Naive thymus-derived CD8-positive, alpha-beta T cell (primary cell): ENCODE results near the gene ADRA2B. TPM values are rescaled to one million over a fixed set of nuclear protein-coding genes. Genes with fewer than 3 reads are reported as not detected.
"Not testable (repeated sequence)": the region's sequence is repeated elsewhere in the genome, so short reads cannot be mapped to it uniquely, and the experiment has no call there.

Experiments
- ATAC-seq, 2 donors: fragments of 150-1000 bp; cut with Tn5 transposase in 1 of 2; sonication (Bioruptor Pico), chemical (Tn5 transposase) in 1 of 2; 1 replicate in 1 of 2; 2 replicates in 1 of 2; pipeline ENCODE4 v1.10.0; 2021; ENCODE audit warnings: mild to moderate bottlenecking in 2 of 2, moderate library complexity in 2 of 2
- POLR2A ChIA-PET: fragments of 350-600 bp; sonication (Branson Sonifier 250); formaldehyde crosslinking; loops from one replicate; lab custom pipeline; 2021; ENCODE audit warnings: antibody characterized with exemption; lab: Charles Lee
- DNase-seq, 10 donors: peaks; one replicate each; pipeline versions ENCODE4 v3.0.0 to v3.0.0-alpha.2; 2020 to 2022
- H3K27ac Mint-ChIP-seq, 10 donors: one replicate each; pipeline ENCODE4 v1.8.0; 2020 to 2022; ENCODE audit warnings: mild to moderate bottlenecking in 10 of 10, mixed read lengths in 10 of 10, moderate library complexity in 4 of 10, inconsistent platforms in 1 of 10
- H3K27me3 Mint-ChIP-seq, 5 donors: one replicate each; pipeline ENCODE4 v1.8.0; 2021 to 2022; ENCODE audit warnings: mixed read lengths in 5 of 5
- H3K36me3 Mint-ChIP-seq, 3 donors: one replicate each; pipeline ENCODE4 v1.8.0; 2020 to 2022; ENCODE audit warnings: mixed read lengths in 3 of 3, mild to moderate bottlenecking in 2 of 3, inconsistent platforms in 1 of 3
- H3K4me1 Mint-ChIP-seq, 4 donors: one replicate each; pipeline ENCODE4 v1.8.0; 2021 to 2022; ENCODE audit warnings: mixed read lengths in 4 of 4
- H3K4me3 Mint-ChIP-seq, 10 donors: one replicate each; pipeline ENCODE4 v1.8.0; 2020 to 2022; ENCODE audit warnings: mild to moderate bottlenecking in 10 of 10, mixed read lengths in 10 of 10, moderate library complexity in 6 of 10, inconsistent platforms in 1 of 10
- H3K9me3 Mint-ChIP-seq, 9 donors: one replicate each; pipeline ENCODE4 v1.8.0; 2020 to 2022; ENCODE audit warnings: mixed read lengths in 9 of 9, mild to moderate bottlenecking in 3 of 9, inconsistent platforms in 1 of 9, moderate library complexity in 1 of 9
- polyA plus RNA-seq, 3 donors: library from polyadenylated mRNA; unstranded; fragments of 300-500 nt; fragmentation: Illumina TruSeq; gene quantifications; one replicate each; pipeline ENCODE4 v1.2.3, GENCODE V29; 2021
- total RNA-seq, 8 experiments: library from RNA in 2 of 8; stranded (reverse) in 2 of 8; gene quantifications; one replicate each; pipeline ENCODE4 v1.2.3 and lab custom pipeline; 2021 to 2026

ADRA2B gene
- total and polyA plus RNA-seq, 5 experiments from 2014 or later: 0.22 TPM; not detected in 4

DNA sequence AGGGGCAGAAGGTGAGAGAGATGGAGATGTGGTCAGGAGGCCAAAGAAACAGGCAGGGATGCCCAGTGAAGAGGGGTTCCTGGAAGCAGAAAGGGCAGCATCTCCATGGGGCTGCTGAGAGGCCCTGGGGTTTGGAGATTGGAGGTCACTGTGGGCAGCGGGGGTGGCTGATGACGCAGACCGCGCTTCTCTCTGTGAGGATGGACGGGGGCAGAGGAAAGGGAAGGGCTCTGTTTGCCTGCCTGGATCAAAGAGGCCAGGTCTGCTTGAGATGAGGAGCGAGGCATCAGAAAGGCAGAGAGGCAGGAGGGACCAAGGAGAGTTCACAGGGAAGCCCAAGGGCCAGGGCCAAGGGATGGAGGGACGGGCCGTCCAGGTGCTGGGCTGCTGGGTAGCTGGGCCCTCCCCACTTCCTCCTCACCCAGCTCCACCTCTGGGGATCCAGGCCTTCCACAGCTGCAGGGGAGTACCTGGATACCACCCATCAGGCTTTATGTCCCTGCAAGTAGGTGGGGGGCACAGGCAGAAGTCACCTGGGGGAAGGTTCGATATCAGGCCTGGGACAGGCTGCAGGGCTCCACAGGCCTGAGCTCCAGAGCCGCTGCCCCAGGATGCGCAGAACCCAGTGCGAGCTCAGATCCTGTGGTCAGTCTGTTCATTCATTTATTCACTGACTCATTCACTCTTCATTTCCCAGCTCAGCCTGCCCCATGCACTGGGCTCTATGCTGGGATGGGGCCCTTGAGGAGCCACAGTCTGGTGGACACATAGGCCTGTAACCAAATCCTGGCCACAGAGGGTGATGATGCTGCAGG lies 30.6 kb downstream of the ADRA2B start:
- ATAC-seq (no peak), DNase-seq (peak in 1 of 10 donors; percentile 15)
- Mint-ChIP-seq H3K27me3 (peaks cover 2 to 14% (median 6%) of the 10 kb centered on the region in 5 donors), H3K9me3 (peaks cover 0 to 10% (median 0%) of the 10 kb centered on the region in 9 donors), H3K27ac (no peak overlapping the region), H3K4me3 (no peak overlapping the region), H3K36me3 (no peaks in the 10 kb centered on the region), H3K4me1 (no peaks in the 10 kb centered on the region)
- POLR2A ChIA-PET: no interaction called here

DNA sequence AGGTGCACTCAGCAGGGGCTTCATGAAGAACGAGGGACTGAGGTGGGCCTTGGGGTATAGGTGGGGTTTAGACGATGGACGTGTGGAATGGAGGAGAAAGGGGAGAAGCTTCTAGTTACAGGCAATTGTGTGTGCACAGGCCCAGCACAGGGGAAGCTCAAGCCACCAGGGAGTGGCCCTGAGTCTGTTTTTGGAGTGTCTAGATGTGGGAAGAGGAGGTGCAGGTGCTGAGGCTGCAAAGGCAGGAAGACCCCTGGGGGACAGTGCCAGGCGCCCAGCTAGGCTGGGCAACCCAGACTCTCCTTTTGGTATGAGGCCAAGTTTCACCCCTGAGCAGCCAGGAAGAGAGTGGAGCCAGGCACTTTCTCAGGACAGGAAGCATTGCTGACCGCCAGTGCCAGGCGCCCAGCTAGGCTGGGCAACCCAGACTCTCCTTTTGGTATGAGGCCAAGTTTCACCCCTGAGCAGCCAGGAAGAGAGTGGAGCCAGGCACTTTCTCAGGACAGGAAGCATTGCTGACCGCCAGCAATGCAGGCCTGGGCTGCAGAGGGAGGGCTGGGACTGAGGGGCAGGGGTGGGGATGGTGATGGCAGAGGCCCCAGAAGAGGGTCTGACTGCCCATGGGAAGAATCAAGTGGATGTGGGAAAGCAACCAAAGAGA lies 31.4 kb downstream of the ADRA2B start:
- H3K27ac Mint-ChIP-seq: peak overlapping the region in 1 of 10 donors; percentile 35
- ATAC-seq, H3K36me3 Mint-ChIP-seq, H3K4me1 Mint-ChIP-seq, POLR2A ChIA-PET, DNase-seq, H3K4me3 Mint-ChIP-seq: not testable (repeated sequence)
- peaks cover 0 to 14% (median 2%) of the 10 kb centered on the region in 9 donors for H3K9me3 Mint-ChIP-seq
- peaks cover 4 to 14% (median 5%) of the 10 kb centered on the region in 5 donors for H3K27me3 Mint-ChIP-seq

DNA sequence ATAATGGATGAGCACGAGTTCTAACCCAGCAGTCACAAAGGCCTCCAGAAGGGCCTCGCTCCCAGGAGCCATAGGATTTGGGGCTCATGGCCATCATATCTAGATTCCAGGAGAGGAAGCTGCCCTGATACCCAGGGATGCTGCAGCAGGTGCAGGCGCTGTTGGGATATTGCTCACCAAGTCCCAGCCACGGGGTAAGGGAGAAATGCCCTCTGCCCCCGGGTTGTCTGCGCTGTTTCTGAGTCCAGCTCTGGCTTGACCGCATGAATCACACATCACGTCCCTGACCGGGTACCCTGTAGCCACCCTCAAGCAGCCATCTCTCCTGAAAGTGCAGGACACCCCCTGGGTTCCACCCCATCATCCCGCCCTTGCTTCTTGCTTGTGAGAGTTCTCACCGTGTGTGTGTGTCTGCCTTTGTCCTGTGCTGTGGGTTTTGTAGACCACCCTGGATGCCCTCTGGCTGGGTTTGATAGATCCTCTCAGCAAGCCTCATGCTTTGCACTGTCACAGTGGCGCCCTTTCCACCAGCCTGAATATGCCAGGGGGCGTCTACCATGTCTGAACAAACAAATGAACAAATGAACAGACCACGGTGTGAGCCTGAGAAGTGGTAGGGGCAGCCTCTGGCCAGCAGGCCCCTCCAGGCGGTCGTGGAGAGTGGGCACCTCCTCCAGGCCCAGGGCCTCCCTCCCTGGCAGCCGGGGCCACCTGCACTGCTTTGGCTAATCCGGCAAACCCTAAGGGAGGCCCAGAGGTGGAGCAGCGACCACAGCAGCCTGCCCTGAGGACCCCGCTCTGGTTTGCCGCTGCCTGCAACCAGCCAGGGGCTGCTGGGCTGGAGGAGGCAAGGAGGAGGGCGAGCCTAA lies 32.1 kb downstream of the ADRA2B start:
- peaks cover 4 to 14% (median 5%) of the 10 kb centered on the region in 5 donors for H3K27me3 Mint-ChIP-seq
- DNase-seq (peak in 1 of 10 donors; percentile 12), ATAC-seq (no peak)
- peaks cover 0 to 14% (median 2%) of the 10 kb centered on the region in 9 donors for H3K9me3 Mint-ChIP-seq
- H3K36me3 Mint-ChIP-seq: no peaks in the 10 kb centered on the region
- no peak overlapping the region for H3K4me3 Mint-ChIP-seq
- peak overlapping the region in 2 of 10 donors; percentile 30 to 48 for H3K27ac Mint-ChIP-seq
- no peaks in the 10 kb centered on the region for H3K4me1 Mint-ChIP-seq
- POLR2A ChIA-PET: no interaction called here

DNA sequence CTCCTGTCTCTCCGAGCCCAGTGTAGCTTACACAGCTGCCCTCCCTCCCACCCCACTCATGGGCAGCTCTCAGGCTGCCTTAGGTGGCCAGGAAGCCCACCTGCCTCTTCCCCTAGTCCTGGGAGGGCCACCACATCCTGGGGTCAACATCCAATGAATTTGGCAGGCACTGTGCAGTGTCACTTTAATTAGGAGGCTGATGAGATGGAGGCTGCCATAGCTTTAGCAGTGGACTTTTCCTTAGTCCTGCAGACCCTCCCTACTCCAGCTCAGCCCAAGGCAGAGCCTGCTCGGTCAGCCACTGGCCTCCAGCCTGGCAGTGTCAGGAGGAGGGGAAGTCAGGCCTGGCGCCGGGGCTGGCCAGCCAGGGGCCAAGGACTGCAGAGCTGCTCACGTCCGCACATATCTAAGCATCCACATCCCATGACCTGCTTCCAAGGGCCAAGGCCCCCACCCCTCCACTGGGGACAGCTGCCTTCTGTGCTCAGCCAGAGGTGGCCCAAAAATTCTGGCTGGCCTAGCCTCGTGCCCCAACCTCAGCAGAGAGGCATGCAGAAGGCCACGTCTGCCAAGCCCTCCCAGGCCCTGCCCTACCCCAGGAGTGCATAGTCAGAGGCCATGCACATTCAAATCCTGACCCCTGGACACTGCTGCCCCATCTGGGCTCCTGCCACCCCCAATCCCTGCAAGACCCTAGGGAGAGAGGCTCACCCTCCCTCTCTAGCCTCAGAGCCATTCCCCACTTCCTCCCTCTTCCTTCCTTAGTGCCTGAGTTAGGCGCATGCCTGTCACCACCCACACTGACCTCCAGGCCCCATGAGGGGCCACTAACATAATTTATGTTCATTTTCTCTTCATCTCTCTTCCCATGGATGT lies 33.1 kb downstream of the ADRA2B start:
- Mint-ChIP-seq H3K9me3 (peaks cover 0 to 14% (median 2%) of the 10 kb centered on the region in 9 donors), H3K27me3 (peaks cover 4 to 14% (median 5%) of the 10 kb centered on the region in 5 donors), H3K36me3 (no peaks in the 10 kb centered on the region), H3K27ac (no peak overlapping the region), H3K4me1 (no peaks in the 10 kb centered on the region), H3K4me3 (no peak overlapping the region)
- POLR2A ChIA-PET: no interaction called here
- DNase-seq (no peak), ATAC-seq (no peak)

DNA sequence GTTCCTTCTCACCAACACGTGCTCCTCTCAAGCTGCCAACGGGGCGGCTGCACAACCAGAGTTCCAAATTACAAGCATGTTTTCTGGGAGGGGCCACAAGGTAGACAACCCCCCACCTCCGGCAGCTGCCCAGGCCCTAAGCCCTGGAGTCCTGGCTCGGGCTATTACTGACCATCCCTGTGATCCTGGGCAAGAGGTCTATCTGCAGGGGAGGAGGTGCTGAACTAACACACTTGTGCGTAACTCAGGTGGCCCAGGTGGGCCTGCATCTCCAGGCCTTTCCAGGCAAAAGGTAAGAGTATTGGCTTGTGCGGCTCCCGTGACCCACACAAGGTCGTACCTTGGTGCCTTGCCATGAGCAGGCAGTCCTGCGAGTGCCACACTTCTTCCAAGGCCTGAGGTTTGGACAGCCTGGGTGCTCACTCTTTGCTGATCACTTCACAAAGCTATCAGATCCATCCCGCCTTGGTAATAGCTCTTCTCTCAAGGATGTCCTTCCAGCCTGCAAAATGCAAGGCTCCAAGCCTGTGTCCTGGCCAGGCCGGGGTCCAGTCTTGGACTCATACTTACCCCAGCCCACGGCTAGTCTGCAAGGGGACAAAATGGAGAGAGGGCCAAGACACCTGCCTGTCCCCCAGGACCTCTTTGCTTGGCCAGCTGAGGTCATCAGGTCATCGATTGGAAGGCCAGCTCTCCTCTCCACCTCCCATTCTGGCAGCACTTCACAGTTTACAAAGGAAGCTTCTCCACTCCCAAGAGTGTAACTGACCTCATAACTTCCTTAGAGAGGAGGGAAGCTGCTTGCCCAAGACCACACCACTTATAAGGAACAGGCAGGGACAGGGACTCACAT lies 33.9 kb downstream of the ADRA2B start:
- Mint-ChIP-seq H3K4me3 (no peak overlapping the region), H3K27me3 (peaks cover 4 to 14% (median 5%) of the 10 kb centered on the region in 5 donors), H3K27ac (no peak overlapping the region), H3K4me1 (no peaks in the 10 kb centered on the region), H3K36me3 (no peaks in the 10 kb centered on the region), H3K9me3 (peaks cover 0 to 14% (median 2%) of the 10 kb centered on the region in 9 donors)
- DNase-seq (no peak), ATAC-seq (no peak)
- POLR2A ChIA-PET: no interaction called here

DNA sequence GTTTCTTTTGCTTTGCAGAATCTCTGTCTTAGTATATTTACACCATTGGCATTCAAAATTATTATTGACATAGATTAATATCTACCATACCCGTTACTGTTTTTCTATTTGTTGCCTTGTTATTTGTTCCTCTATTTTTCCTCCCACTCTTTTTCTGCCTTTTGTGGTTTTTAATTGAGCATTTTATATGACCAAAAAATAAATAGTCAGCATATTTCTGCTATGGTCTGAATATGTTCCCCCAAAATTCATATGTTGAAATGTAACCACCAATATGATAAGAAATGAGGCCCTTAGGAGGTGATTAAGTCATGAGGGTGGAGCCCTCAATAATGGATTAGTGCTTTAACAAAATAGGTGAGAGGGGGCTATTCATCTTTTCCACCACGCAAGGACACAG lies 35.3 kb downstream of the ADRA2B start:
- POLR2A ChIA-PET: no interaction called here
- Mint-ChIP-seq H3K4me1 (no peaks in the 10 kb centered on the region), H3K27me3 (peaks cover 4 to 14% (median 6%) of the 10 kb centered on the region in 5 donors), H3K9me3 (peaks cover 0 to 19% (median 5%) of the 10 kb centered on the region in 9 donors), H3K27ac (no peak overlapping the region), H3K36me3 (peaks cover 0 to 5% (median 2%) of the 10 kb centered on the region in 3 donors), H3K4me3 (no peak overlapping the region)
- no peak for ATAC-seq
- no peak for DNase-seq

DNA sequence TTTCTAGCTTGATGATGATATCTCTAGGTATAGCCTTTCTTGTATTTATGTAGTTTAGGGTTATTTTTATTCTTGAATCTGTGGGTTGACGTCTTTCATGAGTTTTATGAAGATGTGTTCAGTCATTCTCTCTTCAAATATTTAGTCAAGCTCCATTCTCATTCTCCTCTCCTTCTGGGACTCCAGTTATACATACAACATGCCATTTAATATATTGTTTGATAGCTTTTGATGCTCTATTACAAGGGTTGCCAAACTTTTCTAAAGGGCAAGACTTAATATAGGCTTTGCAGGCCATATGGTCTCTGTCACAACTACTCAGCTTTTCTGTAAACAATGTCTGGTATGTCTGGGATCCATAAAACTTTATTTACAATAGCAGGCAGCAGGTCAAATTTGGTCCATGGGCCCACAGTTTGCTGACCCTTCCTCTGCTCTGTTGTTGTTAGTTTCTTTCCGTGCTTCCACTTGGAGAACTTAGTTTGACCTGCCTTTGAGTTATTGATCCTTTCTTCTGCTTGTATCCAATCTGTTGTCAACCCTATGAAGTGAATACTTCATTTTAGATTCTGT lies 41.1 kb downstream of the ADRA2B start:
- POLR2A ChIA-PET: no interaction called here
- DNase-seq (no peak), ATAC-seq (no peak)
- Mint-ChIP-seq H3K27me3 (peaks cover 0 to 5% (median 0%) of the 10 kb centered on the region in 5 donors), H3K27ac (no peak overlapping the region), H3K36me3 (peaks cover 0 to 20% (median 9%) of the 10 kb centered on the region in 3 donors), H3K9me3 (peaks cover 0 to 27% (median 13%) of the 10 kb centered on the region in 9 donors), H3K4me1 (no peaks in the 10 kb centered on the region), H3K4me3 (no peak overlapping the region)

DNA sequence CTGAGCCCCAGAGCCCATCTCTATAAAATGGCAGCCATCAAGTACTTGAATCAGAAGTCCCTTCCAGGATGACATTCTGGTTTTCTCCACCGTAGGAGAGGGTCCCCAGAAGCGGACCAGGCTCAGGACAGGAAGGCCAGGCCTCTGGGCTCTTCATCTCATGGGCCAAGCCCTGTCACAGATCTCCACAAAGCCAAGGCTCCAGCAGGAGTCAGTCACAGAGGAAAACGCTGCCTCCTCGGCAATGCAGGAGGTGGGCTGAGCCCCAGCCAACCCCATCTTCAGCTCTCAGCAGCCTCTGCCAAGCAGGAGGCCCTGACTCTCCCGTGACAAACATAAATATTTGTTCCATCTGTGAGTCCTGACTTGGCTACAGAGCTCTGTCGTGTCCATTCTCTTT lies 42.2 kb downstream of the ADRA2B start:
- POLR2A ChIA-PET: no interaction called here
- no peak for ATAC-seq

DNA sequence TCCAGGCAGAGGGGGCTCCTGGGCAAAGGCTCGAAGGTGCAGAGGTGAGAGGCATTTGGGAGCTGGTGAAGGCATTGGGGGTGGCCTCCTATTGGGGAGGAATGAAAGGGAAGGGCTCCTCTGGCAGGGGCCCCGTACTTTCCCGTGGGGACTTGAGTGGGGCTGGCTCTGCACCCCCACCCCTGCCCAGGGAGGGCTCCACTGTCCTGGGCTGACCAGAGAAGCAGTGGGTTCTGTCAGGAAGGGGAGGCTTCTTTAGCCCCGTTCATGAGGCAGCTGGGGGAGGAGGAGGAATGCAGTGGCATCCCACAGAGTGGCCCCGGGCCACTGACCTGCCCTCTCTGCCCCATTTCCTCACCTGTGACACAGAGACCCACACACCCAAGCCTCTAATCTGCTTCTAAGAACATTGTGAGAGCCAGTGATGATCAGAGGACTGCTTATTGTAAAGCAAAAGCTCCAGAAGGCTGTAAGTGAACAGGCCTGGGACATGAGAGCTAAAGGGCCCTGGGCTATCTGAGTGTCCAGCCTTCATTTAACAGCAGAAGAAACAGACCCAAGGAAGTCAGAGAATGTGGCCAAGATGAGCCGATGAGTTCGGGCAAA lies 43.1 kb downstream of the ADRA2B start:
- no peak overlapping the region for H3K4me3 Mint-ChIP-seq
- POLR2A ChIA-PET: interaction anchor here (0.5 kb wide), 1 partner anchor 29 kb away, joined by 4 read pairs; no protein-coding TSS in a partner anchor
- no peaks in the 10 kb centered on the region for H3K4me1 Mint-ChIP-seq
- H3K36me3 Mint-ChIP-seq: peaks cover 0 to 20% (median 9%) of the 10 kb centered on the region in 3 donors
- no peak for ATAC-seq
- DNase-seq: no peak
- H3K27ac Mint-ChIP-seq: peak overlapping the region in 1 of 10 donors; percentile 70
- H3K27me3 Mint-ChIP-seq: peaks cover 0 to 6% (median 0%) of the 10 kb centered on the region in 5 donors
- H3K9me3 Mint-ChIP-seq: peaks cover 0 to 27% (median 13%) of the 10 kb centered on the region in 9 donors

More for the DNA sequence above, 42.2 kb downstream of the ADRA2B start:
- Mint-ChIP-seq H3K9me3 (peaks cover 0 to 27% (median 13%) of the 10 kb centered on the region in 9 donors), H3K4me1 (no peaks in the 10 kb centered on the region), H3K27me3 (peaks cover 0 to 6% (median 0%) of the 10 kb centered on the region in 5 donors), H3K27ac (no peak overlapping the region), H3K4me3 (no peak overlapping the region), H3K36me3 (peaks cover 0 to 20% (median 9%) of the 10 kb centered on the region in 3 donors)
- DNase-seq: peak in 1 of 10 donors; percentile 52

DNA sequence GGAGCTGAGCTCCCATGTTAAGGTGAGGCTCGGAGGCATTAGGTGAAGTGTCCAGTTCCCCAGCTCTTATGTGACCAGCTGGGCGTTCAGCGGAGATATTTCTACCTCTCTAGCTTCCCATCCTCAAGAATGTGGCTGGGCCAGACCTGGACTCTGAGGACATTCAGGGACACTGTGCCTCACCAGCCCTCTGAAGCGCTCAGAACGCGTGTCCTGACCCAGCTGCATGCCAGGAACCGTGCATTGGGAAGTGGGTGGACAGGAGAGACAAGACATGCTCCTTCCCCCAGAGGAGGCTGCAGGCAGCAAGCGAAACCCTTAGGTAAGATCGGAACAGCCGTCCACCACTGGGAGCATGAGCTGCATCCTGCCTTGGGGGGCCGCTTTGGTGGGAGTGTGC lies 43.6 kb downstream of the ADRA2B start:
- no peak overlapping the region for H3K4me3 Mint-ChIP-seq
- H3K36me3 Mint-ChIP-seq: peaks cover 0 to 20% (median 9%) of the 10 kb centered on the region in 3 donors
- DNase-seq (no peak), ATAC-seq (no peak)
- H3K4me1 Mint-ChIP-seq: no peaks in the 10 kb centered on the region
- H3K9me3 Mint-ChIP-seq: peaks cover 0 to 27% (median 13%) of the 10 kb centered on the region in 9 donors
- H3K27me3 Mint-ChIP-seq: peaks cover 0 to 6% (median 0%) of the 10 kb centered on the region in 5 donors
- POLR2A ChIA-PET: interaction anchor here (0.5 kb wide), 1 partner anchor 29 kb away, joined by 4 read pairs; no protein-coding TSS in a partner anchor
- H3K27ac Mint-ChIP-seq: peak overlapping the region in 1 of 10 donors; percentile 74
